Brain microvascular endothelial cell (primary cell): Measurements from ENCODE around the gene IGSF9.

Experiments used
- DNase-seq: peaks from one replicate; pipeline ENCODE4 v3.0.0-alpha.2; 2020
- H3K27ac ChIP-seq: fragments of 250-450 bp; sonication (Bioruptor Pico); 2 replicates; pipeline ENCODE4 v1.5.1; 2020; ENCODE audit warnings: mild to moderate bottlenecking, moderate library complexity
- H3K27me3 ChIP-seq: fragments of 250-450 bp; sonication (Bioruptor Pico); replicated peaks from 2 replicates; pipeline ENCODE4 v1.5.1; 2020; ENCODE audit warnings: mild to moderate bottlenecking
- H3K36me3 ChIP-seq: fragments of 250-450 bp; sonication (Bioruptor Pico); replicated peaks from 2 replicates; pipeline ENCODE4 v1.5.1; 2020; ENCODE audit warnings: mild to moderate bottlenecking
- H3K4me3 ChIP-seq: 2 replicates; pipeline ENCODE4 v1.5.1; 2011; ENCODE audit warnings: low read depth, mild to moderate bottlenecking, control low read depth, low read length, moderate library complexity
- CTCF ChIP-seq: IDR thresholded peaks from 2 replicates; pipeline ENCODE4 v1.5.1; 2011; ENCODE audit warnings: low read depth, mild to moderate bottlenecking, moderate library complexity, low read length, control low read depth, inconsistent platforms; ENCODE audit errors: missing control alignments
- in situ Hi-C: cut with HindIII; loops from 2 replicates; pipeline ENCODE4 v1.10.0; 2017; ENCODE audit warnings: low sequenced_read_pairs, low pct_ligation_motif_present

The IGSF9 gene

GRCh38 chr1:159929155-159930051, 16.0 kb downstream of the IGSF9 start:
- H3K27ac ChIP-seq, result no peak overlapping the region
- no peak overlapping the region for H3K4me3 ChIP-seq
- no peak for DNase-seq
- in situ Hi-C loops, result no loop called here
- no peak for TF ChIP-seq CTCF
- no peaks in the 10 kb centered on the region for H3K27me3 ChIP-seq
- no peaks in the 10 kb centered on the region for H3K36me3 ChIP-seq

- Histone ChIP-seq H3K27me3 (no peaks in the 10 kb centered on the region), H3K27ac (no peak overlapping the region), H3K36me3 (no peaks in the 10 kb centered on the region), H3K4me3 (no peak overlapping the region)
- DNase-seq, result no peak
- in situ Hi-C loops, result no loop called here
- TF ChIP-seq CTCF, result no peak
Measured at GRCh38 chr1:159928491-159929050, 16.8 kb downstream of the IGSF9 start.

GRCh38 chr1:159927849-159928431, 17.5 kb downstream of the IGSF9 start:
- Histone ChIP-seq H3K27me3 (no peaks in the 10 kb centered on the region), H3K4me3 (no peak overlapping the region), H3K27ac (no peak overlapping the region), H3K36me3 (no peaks in the 10 kb centered on the region)
- peak; percentile 21 for TF ChIP-seq CTCF
- in situ Hi-C loops, result no loop called here
- DNase-seq, result no peak

- H3K27ac ChIP-seq, result no peak overlapping the region
- no peak overlapping the region for H3K4me3 ChIP-seq
- TF ChIP-seq CTCF, result no peak
- in situ Hi-C loops, result no loop called here
- DNase-seq, result no peak
- no peaks in the 10 kb centered on the region for H3K27me3 ChIP-seq
- H3K36me3 ChIP-seq, result no peaks in the 10 kb centered on the region
Measured at GRCh38 chr1:159927211-159927848, 18.1 kb downstream of the IGSF9 start.

- in situ Hi-C loops, result no loop called here
- Histone ChIP-seq H3K36me3 (no peaks in the 10 kb centered on the region), H3K27me3 (no peaks in the 10 kb centered on the region), H3K27ac (peak overlapping the region; percentile 97), H3K4me3 (peak overlapping the region; percentile 100)
- DNase-seq, result no peak
- TF ChIP-seq CTCF, result no peak
Measured at GRCh38 chr1:159925719-159926078, 19.7 kb downstream of the IGSF9 start.
